GM23338 (cell line): Measurements from ENCODE around the gene ALKBH4. TPM values are rescaled to one million over a fixed set of nuclear protein-coding genes. Genes with fewer than 3 reads are reported as not detected.

Experiments used
- ATAC-seq: fragments of 200-7000 bp; cut with Tn5 transposase; 3 replicates; pipeline ENCODE4 v1.9.1; 2020
- DNase-seq: peaks from one replicate; pipeline ENCODE4 v3.0.0-alpha.2; 2015; ENCODE audit warnings: low spot score
- H2AFZ ChIP-seq: fragments of 200-600 bp; sonication (generic); 2 replicates; pipeline ENCODE4 v1.8.0; 2016; ENCODE audit warnings: antibody characterized with exemption, mild to moderate bottlenecking, moderate library complexity
- H3F3A ChIP-seq: fragments of 200-600 bp; sonication (generic); replicated peaks from 2 replicates; pipeline ENCODE4 v1.8.0; 2017; ENCODE audit warnings: antibody characterized with exemption, mixed run types, low read depth
- H3K27ac ChIP-seq: fragments of 200-600 bp; sonication (generic); 2 replicates; pipeline ENCODE4 v1.6.1; 2016; ENCODE audit warnings: low read depth
- H3K27me3 ChIP-seq: fragments of 200-600 bp; sonication (generic); 2 replicates; pipeline ENCODE4 v1.8.0; 2016; ENCODE audit warnings: mild to moderate bottlenecking, mixed run types, moderate library complexity; ENCODE audit not compliant: insufficient read depth
- H3K36me3 ChIP-seq: fragments of 200-600 bp; sonication (generic); 2 replicates; pipeline ENCODE4 v1.8.0; 2016; ENCODE audit warnings: mild to moderate bottlenecking; ENCODE audit not compliant: insufficient read depth
- H3K4me1 ChIP-seq: fragments of 200-600 bp; sonication (generic); 2 replicates; pipeline ENCODE4 v1.8.0; 2016; ENCODE audit warnings: mild to moderate bottlenecking, moderate library complexity; ENCODE audit not compliant: insufficient read depth
- H3K4me2 ChIP-seq: fragments of 200-600 bp; sonication (generic); 2 replicates; pipeline ENCODE4 v1.7.1; 2017; ENCODE audit warnings: mixed run types
- H3K4me3 ChIP-seq: fragments of 200-600 bp; sonication (generic); 2 replicates; pipeline ENCODE4 v1.6.1; 2016; ENCODE audit warnings: mixed run types
- H3K79me2 ChIP-seq: fragments of 200-600 bp; sonication (generic); replicated peaks from 2 replicates; pipeline ENCODE4 v1.8.0; 2017; ENCODE audit warnings: mild to moderate bottlenecking; ENCODE audit not compliant: insufficient read depth
- H3K9me2 ChIP-seq: fragments of 200-600 bp; sonication (generic); 2 replicates; pipeline ENCODE4 v1.8.0; 2017; ENCODE audit not compliant: insufficient read depth
- H4K20me1 ChIP-seq: fragments of 200-600 bp; sonication (generic); replicated peaks from 2 replicates; pipeline ENCODE4 v1.8.0; 2017; ENCODE audit warnings: mild to moderate bottlenecking; ENCODE audit not compliant: insufficient read depth
- H3K27ac Mint-ChIP-seq: 2 replicates; pipeline ENCODE4 v1.8.0; 2020; ENCODE audit warnings: inconsistent platforms, mild to moderate bottlenecking, moderate library complexity, mixed read lengths
- H3K27me3 Mint-ChIP-seq: 3 replicates; pipeline ENCODE4 v1.8.0; 2022; ENCODE audit warnings: low read depth, mild to moderate bottlenecking, moderate library complexity, mixed read lengths, inconsistent platforms; ENCODE audit not compliant: insufficient read depth, poor library complexity
- H3K36me3 Mint-ChIP-seq: 3 replicates; pipeline ENCODE4 v1.8.0; 2021; ENCODE audit warnings: low read depth, mild to moderate bottlenecking, inconsistent platforms, moderate library complexity, mixed read lengths
- H3K4me1 Mint-ChIP-seq: 3 replicates; pipeline ENCODE4 v1.8.0; 2020; ENCODE audit warnings: mild to moderate bottlenecking, inconsistent platforms, mixed read lengths
- H3K4me3 Mint-ChIP-seq: 3 replicates; pipeline ENCODE4 v1.8.0; 2021; ENCODE audit warnings: moderate library complexity, mild to moderate bottlenecking, inconsistent platforms, mixed read lengths
- H3K9me3 Mint-ChIP-seq: 3 replicates; pipeline ENCODE4 v1.8.0; 2020; ENCODE audit warnings: moderate library complexity, mild to moderate bottlenecking, inconsistent platforms, mixed read lengths
- CREB1 ChIP-seq: fragments of 250-450 bp; sonication (Bioruptor Pico); IDR thresholded peaks from 2 replicates; pipeline ENCODE4 v1.5.0; 2020; ENCODE audit warnings: low read depth, mild to moderate bottlenecking, moderate library complexity
- CTCF ChIP-seq, 2 experiments: fragments of 200-600 bp in 1 of 2; sonication (generic) in 1 of 2; conservative IDR thresholded peaks; 2 replicates each; pipeline versions ENCODE4 v1.5.1 to v1.6.1; 2016 to 2017; ENCODE audit warnings: antibody characterized with exemption in 2 of 2, low read depth in 2 of 2, mild to moderate bottlenecking in 2 of 2, moderate library complexity in 1 of 2
- EZH2 ChIP-seq: fragments of 200-600 bp; sonication (generic); IDR thresholded peaks from one replicate; pipeline ENCODE4 v1.8.0; 2017; ENCODE audit warnings: antibody characterized with exemption, mild to moderate bottlenecking, low read depth; ENCODE audit not compliant: unreplicated experiment
- JUNB ChIP-seq: IDR thresholded peaks from one replicate; pipeline ENCODE4 v1.6.1; 2016; ENCODE audit warnings: antibody characterized with exemption; ENCODE audit not compliant: unreplicated experiment
- NANOG ChIP-seq: IDR thresholded peaks from 2 replicates; pipeline ENCODE4 v1.6.1; 2016; ENCODE audit warnings: antibody characterized with exemption, borderline replicate concordance
- POLR2AphosphoS5 ChIP-seq: IDR thresholded peaks from 2 replicates; pipeline ENCODE4 v1.6.1; 2016; ENCODE audit warnings: antibody characterized with exemption, low read depth
- REST ChIP-seq: IDR thresholded peaks from one replicate; pipeline ENCODE4 v1.6.1; 2018; ENCODE audit warnings: antibody characterized with exemption; ENCODE audit not compliant: unreplicated experiment
- STAT1 ChIP-seq: IDR thresholded peaks from one replicate; pipeline ENCODE4 v1.6.1; 2016; ENCODE audit warnings: antibody characterized with exemption; ENCODE audit not compliant: unreplicated experiment
- polyA plus RNA-seq: library from polyadenylated mRNA; unstranded; fragments of >200 nt; fragmentation: Nextera tagmentation; extraction: Ambion mirVana; gene quantifications from 2 replicates; pipeline ENCODE4 v1.2.1, GENCODE V29; 2016
- total RNA-seq: library from RNA; depleted of rRNA; stranded (reverse); fragments of >200 nt; shearing (Covaris generic); gene quantifications from 2 replicates; pipeline ENCODE4 v1.2.3, GENCODE V29; 2014
- TF ChIP-seq, protein P1 (sequence below): IDR thresholded peaks from 2 replicates; pipeline ENCODE4 v1.6.1; 2016; ENCODE audit warnings: antibody characterized with exemption

Gene ALKBH4
- total and polyA plus RNA-seq, 2 experiments from 2014 or later, result 17.7 to 45.0 TPM

DNA sequence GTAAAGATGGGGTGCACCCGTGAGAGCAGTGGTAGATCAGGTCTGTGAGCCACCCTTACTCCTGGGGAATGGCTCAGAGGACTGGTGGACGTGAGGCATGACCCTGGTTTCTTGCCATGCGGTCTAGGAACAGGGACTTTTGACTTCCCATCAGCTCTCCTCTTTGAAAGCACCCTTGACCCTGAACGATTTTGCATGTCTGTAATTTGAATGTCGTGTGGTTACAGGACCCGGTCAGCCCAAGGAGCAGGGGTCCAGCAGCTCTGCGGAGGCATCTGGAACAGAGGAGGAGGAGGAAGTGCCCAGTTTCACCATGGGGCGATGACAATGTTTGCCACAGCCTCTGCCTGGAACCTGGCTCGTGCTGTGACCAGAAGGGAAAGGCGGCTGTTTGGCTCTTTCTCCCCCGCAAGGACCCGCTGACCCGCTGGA lies 39.9 kb downstream of the ALKBH4 start:
- 0 out of 2 replicates have a peak, but pooled peaks cover 9% of the 10 kb centered on the region for H3F3A ChIP-seq
- Mint-ChIP-seq H3K4me1 (peaks cover 24% of the 10 kb centered on the region), H3K27ac (peak overlapping the region; percentile 70), H3K27me3 (peaks cover 12% of the 10 kb centered on the region), H3K4me3 (no peak overlapping the region), H3K9me3 (no peaks in the 10 kb centered on the region), H3K36me3 (peaks cover 36% of the 10 kb centered on the region)
- H3K36me3 ChIP-seq, result 0 out of 2 replicates have a peak, but pooled peaks cover 7% of the 10 kb centered on the region
- TF ChIP-seq CTCF (conservative IDR thresholded peaks at IDR 0.05; ENCODE audit: low read depth in 2 of 2) (no peak), STAT1 (no peak), NANOG (no peak), JUNB (no peak)
- no peaks in the 10 kb centered on the region for H3K27me3 ChIP-seq
- no peak for ATAC-seq
- H3K4me3 ChIP-seq, result no peak overlapping the region
- H2AFZ ChIP-seq, result no peak overlapping the region
- no peaks in the 10 kb centered on the region; the same call in 1 of the 2 replicates for H4K20me1 ChIP-seq
- no peak overlapping the region for H3K27ac ChIP-seq
- no peak overlapping the region for H3K4me2 ChIP-seq
- peaks cover 3% of the 10 kb centered on the region; the same call in 1 of the 2 replicates for H3K79me2 ChIP-seq
- no peak for DNase-seq
- H3K9me2 ChIP-seq, result no peaks in the 10 kb centered on the region
- no peaks in the 10 kb centered on the region for H3K4me1 ChIP-seq

DNA sequence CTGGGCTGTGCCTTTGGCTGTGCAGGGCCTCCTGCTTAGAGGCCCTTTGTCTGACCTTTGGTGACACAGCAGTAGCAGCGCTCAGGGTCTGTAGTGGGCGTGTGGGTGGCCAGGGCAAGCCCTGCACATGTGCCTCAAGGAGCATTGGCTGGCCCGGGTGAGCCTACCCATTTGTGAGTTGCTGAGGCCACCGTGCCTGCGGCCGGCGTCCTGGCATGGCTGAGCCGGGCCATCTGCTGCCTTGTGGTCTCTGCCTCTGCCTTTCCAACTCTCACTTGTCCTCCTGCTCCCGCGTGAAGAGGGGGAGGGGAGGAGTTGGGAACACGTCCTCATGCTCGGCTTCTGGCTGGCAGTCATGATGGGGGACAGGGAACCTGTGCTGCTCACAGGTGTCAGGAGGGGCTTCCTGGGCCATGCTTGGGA lies 40.5 kb downstream of the ALKBH4 start:
- peak; percentile 38 for ATAC-seq
- Histone ChIP-seq H3K27ac (no peak overlapping the region; the same call in 1 of the 2 replicates), H3K4me2 (no peak overlapping the region), H2AFZ (no peak overlapping the region), H4K20me1 (no peaks in the 10 kb centered on the region; the same call in 1 of the 2 replicates), H3F3A (0 out of 2 replicates have a peak, but pooled peaks cover 9% of the 10 kb centered on the region), H3K9me2 (no peaks in the 10 kb centered on the region), H3K4me3 (no peak overlapping the region), H3K36me3 (0 out of 2 replicates have a peak, but pooled peaks cover 7% of the 10 kb centered on the region), H3K4me1 (no peaks in the 10 kb centered on the region), H3K79me2 (peaks cover 3% of the 10 kb centered on the region; the same call in 1 of the 2 replicates), H3K27me3 (no peaks in the 10 kb centered on the region)
- Mint-ChIP-seq H3K36me3 (peaks cover 35% of the 10 kb centered on the region), H3K27ac (peak overlapping the region; percentile 70), H3K9me3 (no peaks in the 10 kb centered on the region), H3K4me3 (no peak overlapping the region), H3K27me3 (peaks cover 12% of the 10 kb centered on the region), H3K4me1 (peaks cover 19% of the 10 kb centered on the region)
- DNase-seq, result peak; percentile 48
- TF ChIP-seq EZH2 (no peak), NANOG (no peak), REST (no peak), CREB1 (CRISPR knock-in tag) (no peak), JUNB (no peak), POLR2AphosphoS5 (no peak), STAT1 (no peak)
- TF ChIP-seq, protein P1, sequence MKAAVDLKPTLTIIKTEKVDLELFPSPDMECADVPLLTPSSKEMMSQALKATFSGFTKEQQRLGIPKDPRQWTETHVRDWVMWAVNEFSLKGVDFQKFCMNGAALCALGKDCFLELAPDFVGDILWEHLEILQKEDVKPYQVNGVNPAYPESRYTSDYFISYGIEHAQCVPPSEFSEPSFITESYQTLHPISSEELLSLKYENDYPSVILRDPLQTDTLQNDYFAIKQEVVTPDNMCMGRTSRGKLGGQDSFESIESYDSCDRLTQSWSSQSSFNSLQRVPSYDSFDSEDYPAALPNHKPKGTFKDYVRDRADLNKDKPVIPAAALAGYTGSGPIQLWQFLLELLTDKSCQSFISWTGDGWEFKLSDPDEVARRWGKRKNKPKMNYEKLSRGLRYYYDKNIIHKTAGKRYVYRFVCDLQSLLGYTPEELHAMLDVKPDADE, result no peak
